ENCODE results near the gene UQCR11.

Gene UQCR11

GRCh38 chr19:1634242-1634937 is 29.1 kb upstream of the UQCR11 start:
- DNase-seq = peak; percentile 50

GRCh38 chr19:1633269-1633826 is 28.1 kb upstream of the UQCR11 start:
- DNase-seq = no peak

- DNase-seq = no peak
These were observed 27.4 kb upstream of the UQCR11 start for GRCh38 chr19:1632462-1633268.

GRCh38 chr19:1631557-1632100 is 26.4 kb upstream of the UQCR11 start:
- DNase-seq = no peak

GRCh38 chr19:1630811-1631210 is 25.5 kb upstream of the UQCR11 start:
- DNase-seq = no peak

- DNase-seq = no peak
These were observed 24.8 kb upstream of the UQCR11 start for GRCh38 chr19:1630012-1630411.

- DNase-seq = no peak
These were observed 24.1 kb upstream of the UQCR11 start for GRCh38 chr19:1629256-1629808.

- no peak for DNase-seq
These were observed 21.9 kb upstream of the UQCR11 start for GRCh38 chr19:1627194-1627593.

GRCh38 chr19:1626417-1627010 is 21.3 kb upstream of the UQCR11 start:
- no peak for DNase-seq

- no peak for DNase-seq
These were observed 19.2 kb upstream of the UQCR11 start for GRCh38 chr19:1624458-1624857.

- no peak for DNase-seq
These were observed 17.3 kb upstream of the UQCR11 start for GRCh38 chr19:1622541-1622940.

GRCh38 chr19:1622007-1622406 is 16.7 kb upstream of the UQCR11 start:
- no peak for DNase-seq

- no peak for DNase-seq
These were observed 16.3 kb upstream of the UQCR11 start for GRCh38 chr19:1621574-1621973.

GRCh38 chr19:1621021-1621420 is 15.8 kb upstream of the UQCR11 start:
- DNase-seq = no peak

GRCh38 chr19:1620502-1620901 is 15.2 kb upstream of the UQCR11 start:
- no peak for DNase-seq

GRCh38 chr19:1619703-1620102 is 14.4 kb upstream of the UQCR11 start:
- DNase-seq = no peak

- DNase-seq = no peak
These were observed 13.8 kb upstream of the UQCR11 start for GRCh38 chr19:1619094-1619439.

- DNase-seq = no peak
These were observed 13.2 kb upstream of the UQCR11 start for GRCh38 chr19:1618157-1619093.

- no peak for DNase-seq
These were observed 11.6 kb upstream of the UQCR11 start for GRCh38 chr19:1616875-1617274.

- DNase-seq = no peak
These were observed 11.1 kb upstream of the UQCR11 start for GRCh38 chr19:1616396-1616795.

- DNase-seq = no peak
These were observed 10.0 kb upstream of the UQCR11 start for GRCh38 chr19:1615156-1615765.

All from NCI-H446 treated with DMSO at 0.1 percent for 48 hours (cell line).